ENCODE measurements around the gene PTGR1.
"Not testable (repeated sequence)": the region's sequence is repeated elsewhere in the genome, so short reads cannot be mapped to it uniquely, and the experiment has no call there.

PTGR1 gene

DNA sequence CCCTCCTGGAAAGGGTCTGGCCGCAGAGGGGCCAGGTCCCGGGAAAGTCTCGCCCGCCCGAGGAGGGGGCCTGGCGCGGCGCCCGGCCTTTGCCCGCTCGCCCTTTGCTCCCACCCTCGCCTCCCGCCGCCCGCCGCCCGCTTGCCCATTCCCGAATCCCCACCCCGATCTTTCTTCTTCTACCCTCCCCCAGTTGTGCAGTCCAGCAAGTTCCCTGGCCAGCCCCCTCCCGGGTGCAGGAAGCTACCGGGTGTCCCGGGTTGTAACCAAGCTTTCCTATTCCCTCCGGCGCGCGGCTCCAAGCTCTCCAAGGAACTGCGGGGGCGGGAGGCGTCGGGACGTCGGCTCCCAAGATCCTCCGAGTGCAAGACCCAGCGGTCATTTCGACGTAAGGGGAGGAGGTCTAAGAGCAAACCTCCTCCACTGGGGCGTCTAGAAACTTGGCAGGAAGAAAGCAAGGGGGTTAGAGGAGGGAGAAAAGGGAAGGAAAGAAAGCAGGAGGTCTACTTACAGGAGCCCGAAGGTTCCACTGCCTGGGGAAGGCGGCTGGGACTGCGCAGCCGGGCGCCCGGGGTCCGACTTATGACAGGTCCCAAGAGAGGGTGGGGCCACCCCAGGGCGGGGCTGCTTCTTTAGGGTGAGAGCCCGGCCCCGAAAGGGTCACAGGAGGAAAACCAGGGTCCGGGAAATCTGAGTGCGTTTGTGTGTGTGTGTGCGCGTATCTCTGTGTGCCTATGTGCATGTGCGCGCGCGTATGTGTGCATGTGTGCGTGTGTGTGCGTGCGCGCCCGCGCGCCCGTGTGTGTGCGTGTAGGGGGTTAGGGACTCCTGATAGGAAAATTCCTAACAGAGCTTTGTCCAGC, at the start of gene PTGR1:
PTGR1 (minus strand) TSS at position 556 of the 863 bp plus-strand sequence. CDS start 2,225 bp downstream, outside the sequence.
- DNase-seq: peak in 1 of 2 experiments; percentile 6

DNA sequence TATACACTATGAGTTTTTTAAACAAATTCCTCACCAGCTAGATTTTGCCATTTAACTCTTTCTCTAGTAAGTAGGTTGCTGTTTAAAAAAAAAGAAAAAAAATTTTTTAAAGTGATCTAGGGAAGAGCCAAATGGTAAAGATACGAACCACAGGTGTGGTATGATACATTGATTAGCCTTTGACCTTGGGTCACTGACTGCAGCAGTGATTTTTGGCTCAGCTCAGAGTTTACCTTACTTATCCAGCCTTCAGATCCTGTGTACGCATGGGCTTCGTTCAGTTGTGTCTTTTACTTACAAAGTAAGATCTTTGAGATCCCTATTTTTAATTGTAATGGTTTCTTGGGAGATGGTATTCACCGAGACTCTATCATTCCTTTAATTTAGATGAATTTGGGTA, 49.6 kb upstream of the PTGR1 start:
- DNase-seq: no peak

DNA sequence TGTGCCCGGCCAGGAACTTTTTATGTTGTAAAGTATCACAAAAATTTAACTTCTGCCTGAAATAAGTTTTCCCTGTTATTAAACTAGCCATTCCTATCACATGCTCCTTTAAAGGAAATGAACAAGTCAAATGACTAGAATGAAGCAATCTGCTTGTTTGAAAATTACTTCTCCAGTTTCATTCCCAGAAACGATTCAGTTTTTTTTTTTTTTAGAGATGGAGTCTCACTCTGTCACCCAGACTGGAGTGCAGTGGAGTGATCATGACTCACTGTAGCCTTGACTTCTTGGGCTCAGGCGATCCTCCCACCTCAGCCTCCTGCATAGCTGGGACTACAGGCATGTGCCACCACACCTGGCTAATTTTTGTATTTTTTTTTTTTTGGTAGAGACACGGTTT, 48.6 kb upstream of the PTGR1 start:
- DNase-seq: no peak

DNA sequence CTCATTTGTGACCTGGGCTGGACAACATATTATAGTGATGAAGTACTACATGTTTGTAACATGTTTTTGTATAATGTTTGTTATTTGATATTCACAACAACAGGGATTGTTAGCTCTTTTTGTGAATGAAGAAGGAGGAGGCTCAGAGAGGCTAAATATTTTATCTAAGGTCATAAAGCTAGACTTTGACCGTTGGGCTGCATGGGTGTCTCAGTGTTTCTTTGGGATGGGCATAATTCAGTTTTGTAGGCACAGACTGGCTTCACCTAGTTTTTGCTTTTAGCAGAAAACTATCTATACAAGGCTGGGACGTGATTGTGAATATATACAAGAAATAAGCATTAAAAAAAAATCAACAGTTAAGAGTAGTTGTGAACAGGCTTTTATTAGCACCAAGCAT, 47.0 kb upstream of the PTGR1 start:
- no peak for DNase-seq

DNA sequence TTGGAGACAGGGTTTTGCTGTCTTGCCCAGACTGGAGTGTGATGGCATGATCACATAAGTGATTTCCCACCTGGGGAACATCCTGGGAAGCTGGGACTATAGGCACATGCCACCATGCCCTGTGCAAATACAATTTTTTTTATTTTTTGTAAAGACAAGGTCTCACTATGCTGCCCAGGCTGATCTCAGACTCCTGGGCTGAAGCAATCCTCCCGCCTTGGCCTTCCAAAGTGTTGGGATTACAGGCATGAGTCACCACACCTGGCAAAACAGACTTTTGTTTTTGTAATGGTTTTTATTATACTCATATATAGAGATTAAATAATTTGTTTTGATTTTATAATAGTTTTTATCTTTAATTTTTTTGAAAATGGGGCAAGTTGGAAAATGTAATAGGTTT, 46.4 kb upstream of the PTGR1 start:
- DNase-seq: no peak

DNA sequence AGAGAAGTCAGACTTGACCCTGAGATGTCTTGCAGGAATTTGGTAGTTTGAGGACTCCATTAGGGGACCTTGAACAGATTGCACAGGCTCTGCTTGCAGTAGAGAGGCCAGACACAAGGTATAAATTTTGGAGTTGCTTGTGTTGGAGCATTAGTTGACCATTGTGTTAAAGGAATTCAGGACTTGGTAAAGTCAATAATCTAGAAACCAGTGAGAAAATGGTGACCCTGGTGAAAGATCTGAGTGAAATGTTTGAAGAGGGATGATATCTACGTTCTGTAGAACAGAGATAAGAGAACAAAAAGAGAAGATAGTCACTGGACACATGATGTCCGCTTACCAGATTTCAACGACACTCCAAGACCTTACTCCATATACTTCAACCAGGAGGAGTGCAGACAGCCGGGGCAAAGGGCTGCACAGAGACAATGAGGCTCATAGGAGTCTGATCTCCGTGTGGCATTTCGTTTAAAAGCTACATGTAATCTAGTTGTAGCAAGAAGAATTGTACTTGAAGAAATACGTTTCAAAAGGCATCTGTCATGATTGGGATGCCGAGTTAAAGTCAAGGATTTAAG, 44.8 kb upstream of the PTGR1 start:
- no peak for DNase-seq

DNA sequence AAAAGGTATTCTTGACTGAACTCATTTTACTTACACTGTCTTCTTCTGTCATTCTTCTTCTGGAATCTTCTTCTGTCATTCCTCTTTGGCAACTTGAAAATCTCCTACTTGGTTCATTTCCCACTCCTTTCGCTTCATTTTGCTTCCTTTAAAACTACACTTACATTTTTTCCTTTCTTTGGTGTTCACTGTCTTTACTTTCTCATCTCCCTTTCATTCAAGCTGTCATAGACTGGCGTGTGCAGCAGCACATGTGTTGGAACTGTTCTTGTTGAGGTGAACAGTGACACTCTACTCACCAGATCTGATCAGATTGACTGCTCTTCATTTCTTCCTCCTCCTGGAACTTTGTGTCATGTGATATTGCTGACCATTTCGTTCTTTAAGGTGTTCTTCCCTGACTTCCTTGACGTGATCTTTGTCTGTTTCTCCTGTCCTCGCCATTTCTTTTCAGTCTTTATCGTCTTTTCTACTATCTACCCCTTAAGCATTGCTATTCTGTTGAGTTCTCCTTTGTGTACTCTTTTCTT, 38.0 kb upstream of the PTGR1 start:
- no peak for DNase-seq

DNA sequence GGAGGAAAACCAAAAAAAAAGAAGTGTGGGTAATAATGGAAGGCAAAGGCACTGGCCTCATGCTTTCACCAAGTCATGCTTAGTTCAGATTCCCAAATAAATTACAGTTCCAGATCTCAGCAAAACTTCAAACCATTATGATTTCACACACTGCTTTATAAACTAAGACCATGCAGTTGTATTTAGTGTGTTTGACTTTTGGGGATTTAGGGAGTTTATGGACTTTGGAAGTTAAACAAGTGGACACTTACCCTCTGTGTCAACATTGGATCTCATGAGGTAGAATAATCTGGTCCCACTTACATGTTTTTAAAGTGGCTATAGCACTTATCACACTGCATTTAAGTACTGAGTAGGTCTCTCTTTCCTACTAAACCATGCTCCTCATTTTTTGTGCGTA, 35.4 kb upstream of the PTGR1 start:
- DNase-seq: no peak

DNA sequence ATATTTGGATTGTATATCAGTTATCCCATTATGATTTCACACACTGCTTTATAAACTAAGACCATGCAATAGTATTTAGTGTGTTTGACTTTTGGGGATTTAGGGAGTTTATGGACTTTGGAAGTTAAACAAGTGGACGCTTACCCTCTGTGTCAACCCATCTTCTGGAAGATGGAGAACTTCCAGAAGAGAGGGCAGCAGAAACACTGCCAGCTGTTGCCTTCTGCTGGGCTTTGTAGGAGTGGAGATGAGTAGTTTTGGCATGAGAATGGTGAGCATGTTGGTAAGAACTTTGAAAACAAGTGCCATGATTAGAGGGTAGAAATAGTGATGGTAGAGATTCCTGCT, 33.9 kb upstream of the PTGR1 start:
- no peak for DNase-seq

DNA sequence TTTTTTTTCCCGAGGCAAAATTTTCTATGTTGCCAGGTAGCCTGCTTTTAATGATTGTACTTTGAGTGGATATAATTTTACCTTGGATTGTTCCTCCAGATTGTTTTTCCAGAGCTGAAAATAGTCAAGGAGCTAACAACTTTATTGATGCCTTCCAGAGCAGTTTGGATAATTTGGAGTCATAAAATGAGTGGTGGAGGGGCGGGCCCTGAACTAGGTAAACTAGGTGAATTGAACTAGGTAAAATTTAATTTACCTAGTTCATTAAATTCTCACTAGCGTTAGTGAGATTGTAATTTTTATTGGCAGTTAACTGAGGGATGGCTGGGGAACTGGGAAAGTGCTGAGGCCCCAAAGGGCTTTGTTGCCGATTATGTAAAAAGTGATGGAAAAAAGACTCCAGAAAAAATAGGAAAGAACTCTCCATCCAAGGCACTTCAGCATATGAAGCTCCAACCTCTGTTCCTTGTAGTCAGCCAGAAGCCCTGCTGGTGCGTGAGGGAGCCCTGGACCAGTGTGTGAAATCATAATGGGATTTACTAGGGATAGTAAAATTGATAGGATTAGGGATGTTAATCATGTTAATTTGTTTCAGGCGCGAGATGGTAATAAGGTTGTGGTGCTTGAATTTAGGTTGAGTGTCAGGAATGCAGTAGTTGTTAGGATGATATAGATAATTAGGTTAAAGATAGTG, 33.4 kb upstream of the PTGR1 start:
- DNase-seq: no peak

DNA sequence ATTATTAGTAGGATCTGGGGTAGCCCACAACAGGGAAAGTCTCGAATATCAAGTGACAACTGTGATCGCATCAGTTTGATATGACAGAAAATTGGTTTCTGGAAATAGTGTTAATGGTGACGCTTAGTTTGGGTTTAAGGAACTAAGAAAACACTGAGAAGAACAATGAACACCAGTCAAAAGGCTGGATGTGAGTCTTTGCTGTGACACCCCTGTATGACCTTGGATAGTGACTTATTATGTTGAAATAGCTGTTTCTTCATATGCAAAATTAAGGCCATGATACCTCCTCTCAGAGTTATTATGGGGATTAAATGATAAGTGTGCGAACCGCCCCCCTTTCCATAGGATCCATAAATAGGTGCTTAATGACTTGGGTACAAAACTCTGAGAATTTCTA, 32.6 kb upstream of the PTGR1 start:
- DNase-seq: no peak

DNA sequence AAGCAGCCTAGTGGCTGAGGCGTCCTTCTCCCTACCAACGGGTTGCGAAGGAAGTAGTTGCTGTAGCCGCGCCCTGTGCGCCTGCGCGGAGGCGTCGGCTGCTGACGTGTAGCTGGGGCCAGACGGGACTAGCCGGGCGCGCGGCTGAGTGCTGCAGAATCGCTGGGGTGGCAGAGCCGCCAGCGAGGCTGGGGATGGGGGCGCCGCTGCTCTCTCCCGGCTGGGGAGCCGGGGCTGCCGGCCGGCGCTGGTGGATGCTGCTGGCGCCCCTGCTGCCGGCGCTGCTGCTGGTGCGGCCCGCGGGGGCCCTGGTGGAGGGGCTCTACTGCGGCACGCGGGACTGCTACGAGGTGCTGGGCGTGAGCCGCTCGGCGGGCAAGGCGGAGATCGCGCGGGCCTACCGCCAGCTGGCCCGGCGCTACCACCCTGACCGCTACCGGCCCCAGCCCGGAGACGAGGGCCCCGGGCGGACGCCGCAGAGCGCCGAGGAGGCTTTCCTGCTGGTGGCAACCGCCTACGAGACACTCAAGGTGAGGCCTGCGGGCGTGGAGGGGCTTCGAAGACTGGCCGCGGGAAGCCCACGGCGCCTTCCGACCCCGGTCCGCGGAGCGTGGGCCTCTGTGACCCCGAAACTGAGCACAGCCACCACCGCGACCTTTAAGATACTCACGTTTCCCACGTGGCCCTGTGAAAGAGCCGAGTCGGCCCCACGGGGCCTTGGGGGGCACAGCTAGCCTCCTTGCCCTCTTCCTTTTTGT, 31.9 kb upstream of the PTGR1 start, which contains the start of gene DNAJC25:
DNAJC25 (plus strand) TSS at position 121 of the 758 bp plus-strand sequence; CDS start at position 195, 74 bp downstream.
- DNase-seq: peak; percentile 92 to 97

DNA sequence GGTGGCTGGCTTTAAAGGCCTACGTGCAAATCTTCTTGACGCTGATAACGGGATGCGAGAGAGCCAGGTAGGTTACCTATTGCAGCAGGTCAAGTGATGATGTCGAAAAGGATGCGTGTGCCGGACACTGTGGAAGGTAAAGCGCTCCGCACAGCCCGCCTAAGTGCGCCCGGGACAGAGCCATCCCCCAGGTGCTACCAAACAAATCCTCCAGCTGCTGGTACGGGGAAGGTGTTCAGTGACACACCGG, 31.4 kb upstream of the PTGR1 start:
- no peak for DNase-seq

DNA sequence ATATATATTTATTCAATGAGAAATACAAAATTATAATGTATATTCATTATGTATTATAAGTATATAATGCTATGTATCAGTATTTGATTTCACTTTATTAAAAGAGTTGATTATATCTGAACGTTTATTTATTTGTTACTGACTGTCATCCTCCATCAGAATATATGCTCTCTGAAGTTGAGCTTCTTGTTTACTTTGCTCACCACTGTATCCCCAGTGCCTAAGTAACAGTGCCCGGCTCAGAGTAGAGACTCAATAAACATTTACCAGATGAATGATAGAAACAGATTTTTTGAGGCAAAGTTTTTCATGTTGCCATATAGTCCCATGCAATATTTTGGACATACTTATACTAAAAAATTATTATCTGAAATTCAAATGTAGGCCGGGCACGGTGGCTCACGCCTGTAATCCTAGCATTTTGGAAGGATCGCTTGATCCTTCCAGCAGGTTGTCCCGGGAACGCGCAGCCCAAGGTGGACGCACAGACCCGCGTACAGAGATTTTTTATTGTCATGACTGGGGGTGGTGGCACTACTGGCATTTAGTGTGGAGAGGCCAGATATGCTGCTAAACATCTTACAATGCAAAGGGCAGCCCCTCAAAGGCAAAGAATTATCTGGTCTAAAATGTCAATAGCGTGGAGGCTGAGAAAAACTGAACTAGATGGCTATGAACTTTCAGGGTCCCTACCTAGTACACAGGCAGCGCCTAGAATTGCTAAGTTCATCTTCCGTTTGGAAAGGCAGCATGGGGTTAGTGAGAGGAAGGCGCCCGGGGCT, 30.9 kb upstream of the PTGR1 start:
- DNase-seq: no peak

DNA sequence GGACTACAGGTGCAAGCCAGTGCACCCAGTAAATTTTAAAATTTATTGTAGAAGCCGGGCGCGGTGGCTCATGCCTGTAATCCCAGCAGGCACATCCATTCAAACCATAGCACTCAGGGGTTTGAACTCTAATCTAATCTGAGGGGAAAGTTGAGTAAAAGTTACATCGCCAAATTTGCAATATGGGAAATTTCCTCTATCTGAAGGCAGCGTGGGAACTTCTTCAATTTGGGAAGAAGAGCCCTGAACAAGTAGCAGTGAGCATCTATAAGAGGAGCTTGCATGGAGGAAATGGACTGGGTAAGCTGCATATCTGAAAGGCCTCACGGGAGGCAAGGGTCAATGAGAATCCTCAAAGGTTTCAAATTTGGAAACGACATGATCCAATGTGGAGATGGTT, 29.0 kb upstream of the PTGR1 start:
- DNase-seq: no peak

DNA sequence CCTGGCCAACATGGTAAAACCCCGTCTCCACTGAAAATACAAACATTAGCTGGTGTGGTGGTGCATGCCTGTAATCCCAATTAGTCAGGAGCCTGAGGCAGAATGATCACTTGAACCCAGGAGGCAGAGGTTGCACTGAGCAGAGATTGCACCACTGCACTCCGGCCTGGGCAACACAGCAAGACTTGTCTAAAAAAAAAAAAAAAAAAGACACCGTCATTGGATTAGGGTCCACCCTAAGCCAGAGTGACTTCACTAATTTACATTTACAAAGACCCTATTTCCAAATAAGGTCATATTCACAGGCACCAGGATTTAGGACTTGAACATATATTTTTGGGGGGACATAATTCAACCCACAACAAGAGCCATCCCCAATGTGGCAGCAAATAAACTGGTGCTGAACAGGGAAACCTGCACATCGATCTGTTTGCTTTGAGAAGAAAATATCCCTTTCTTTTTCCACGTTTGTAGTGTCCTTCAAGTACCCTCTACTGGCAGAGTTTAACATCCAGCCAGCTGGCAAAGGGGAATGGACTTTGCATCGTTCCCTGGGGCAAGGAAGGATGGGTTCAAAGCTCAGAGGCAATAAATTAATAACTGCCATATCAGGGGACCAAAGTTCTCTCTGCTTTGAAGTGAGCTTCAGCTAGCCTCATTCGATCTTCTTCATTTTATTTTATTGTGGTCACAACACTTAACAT, 28.0 kb upstream of the PTGR1 start:
- no peak for DNase-seq

DNA sequence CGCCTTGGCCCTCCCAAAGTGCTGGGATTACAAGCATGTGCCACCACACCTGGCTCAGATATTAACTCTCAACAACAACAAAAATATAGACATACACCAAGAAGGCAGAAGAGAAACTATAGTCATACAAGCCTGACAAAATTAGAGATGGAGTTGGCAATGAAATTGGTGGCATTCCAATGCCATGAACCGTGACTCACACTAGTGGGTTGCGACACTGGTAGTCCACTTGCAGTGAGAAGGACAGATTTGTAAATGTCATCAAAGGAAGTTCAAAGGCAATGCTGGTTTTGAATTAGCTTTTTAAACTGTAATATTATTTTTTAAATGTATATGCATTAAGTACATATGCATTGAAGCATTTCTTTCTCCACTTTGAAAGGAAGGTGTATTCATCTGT, 23.2 kb upstream of the PTGR1 start:
- DNase-seq: no peak

DNA sequence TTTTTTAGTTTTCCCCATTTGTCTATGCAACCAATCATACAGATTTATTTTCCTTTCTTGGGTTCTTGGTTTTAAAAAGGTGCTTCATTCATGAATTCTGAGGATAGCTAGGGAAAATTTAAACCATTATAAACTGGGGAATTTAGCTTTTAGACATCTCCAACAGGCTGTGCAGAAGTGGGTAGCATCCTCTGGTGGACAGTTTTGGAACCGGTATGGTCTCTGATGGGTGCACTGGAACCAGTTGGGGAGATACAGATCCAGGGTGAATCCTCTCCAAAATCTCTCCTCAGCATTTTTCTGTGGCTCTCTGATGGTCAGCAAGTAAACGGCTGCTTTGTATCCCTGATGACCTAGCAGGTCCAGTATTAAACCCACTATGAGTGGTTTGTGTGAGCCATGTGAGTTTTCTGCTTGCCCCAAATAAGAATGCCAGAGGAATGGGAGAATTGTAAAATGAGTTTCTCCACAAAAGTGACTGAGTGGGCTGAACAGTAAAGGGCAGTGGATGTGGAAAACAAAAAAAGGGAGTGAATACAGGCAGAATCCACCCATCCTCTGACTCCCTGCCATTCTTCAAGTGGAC, 22.5 kb upstream of the PTGR1 start:
- peak in 1 of 2 experiments; percentile 28 for DNase-seq

DNA sequence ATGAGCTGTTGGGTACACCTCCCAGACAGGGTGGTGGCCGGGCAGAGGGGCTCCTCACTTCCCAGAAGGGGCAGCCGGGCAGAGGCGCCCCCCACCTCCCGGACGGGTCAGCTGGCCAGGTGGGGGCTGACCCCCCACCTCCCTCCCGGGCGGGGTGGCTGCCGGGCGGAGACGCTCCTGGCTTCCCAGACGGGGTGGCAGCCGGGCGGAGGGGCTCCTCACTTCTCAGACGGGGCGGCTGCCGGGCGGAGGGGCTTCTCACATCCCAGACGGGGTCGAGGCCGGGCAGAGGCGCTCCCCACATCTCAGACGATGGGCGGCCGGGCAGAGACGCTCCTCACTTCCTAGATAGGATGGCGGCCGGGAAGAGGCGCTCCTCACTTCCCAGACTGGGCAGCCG, 17.9 kb upstream of the PTGR1 start:
- not testable (repeated sequence) for DNase-seq

DNA sequence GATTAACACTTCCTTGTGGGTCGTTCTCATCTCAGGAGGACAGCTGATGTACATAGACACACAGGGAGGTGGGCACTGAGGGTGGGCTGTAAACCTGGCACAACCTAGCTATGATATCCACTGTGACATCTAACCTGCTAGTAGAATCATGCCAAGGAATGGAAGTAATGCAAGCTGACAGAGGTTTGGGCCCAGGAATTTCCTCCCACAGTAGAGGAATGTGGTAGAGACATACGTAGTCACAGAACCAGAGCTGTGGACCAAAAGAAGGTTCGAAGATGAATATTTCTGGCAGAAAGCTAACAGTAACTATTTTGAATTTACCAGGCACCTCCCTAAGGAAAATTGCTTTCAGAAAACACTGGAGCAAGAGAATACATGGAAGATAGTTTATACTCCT, 16.5 kb upstream of the PTGR1 start:
- DNase-seq: no peak

DNA sequence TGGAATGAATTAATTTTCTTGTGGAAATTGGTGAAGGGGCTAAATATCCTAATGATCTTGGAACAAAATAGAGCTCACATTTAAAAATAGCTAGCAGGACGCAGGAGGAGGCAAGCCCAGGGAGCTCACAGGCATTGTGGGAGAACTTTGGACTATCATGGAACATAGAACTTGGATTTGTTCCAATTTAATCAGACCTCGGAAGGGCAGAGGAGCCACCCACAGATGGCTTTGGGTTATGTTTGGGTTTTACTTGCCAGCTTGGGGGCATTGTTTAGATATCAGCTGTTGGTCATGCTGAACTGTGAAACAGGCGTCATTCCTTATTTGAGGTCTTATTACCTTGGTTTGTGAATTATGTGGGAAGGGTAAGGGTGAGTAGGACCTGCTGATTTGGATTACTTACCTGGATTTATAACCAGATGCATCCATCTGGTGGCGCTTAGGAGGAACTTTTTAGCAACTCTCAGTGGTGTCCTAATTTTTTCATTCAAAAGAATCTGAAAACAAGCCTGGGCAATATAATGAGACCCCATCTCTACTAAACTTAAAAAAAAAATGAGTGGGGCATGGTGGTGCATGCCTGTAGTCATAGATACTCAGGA, 14.1 kb upstream of the PTGR1 start:
- no peak for DNase-seq
